AML-193 (cell line): Measurements from ENCODE around the gene GFRA1.

ENCODE experiments used
- DNase-seq, 2 experiments: peaks; one replicate each; lab custom pipeline; 2025; lab: John Stamatoyannopoulos, UW

Gene GFRA1

GRCh38 chr10:116270771-116271592 lies 2.0 kb downstream of the GFRA1 start:
- no peak for DNase-seq

GRCh38 chr10:116270126-116270770 lies 2.8 kb downstream of the GFRA1 start:
- DNase-seq = no peak

DNA sequence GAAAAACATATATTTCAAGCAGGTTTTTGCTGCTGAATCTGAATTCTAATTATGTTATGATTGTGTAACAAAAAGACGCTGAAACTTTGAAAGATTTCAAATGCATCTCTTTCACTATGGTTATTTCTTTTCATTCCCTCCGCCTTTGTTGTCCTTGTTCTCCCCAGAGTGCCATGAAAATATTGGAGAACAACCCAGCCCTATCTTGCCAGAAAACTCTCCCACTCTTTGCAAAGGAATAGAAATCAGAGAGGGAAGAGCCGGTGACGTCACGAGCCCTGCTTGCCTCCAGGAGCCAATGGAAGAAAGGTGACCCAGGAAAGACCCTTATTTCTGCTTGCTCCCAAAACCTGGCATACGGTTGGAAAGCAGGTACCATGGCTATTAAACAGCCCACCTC lies 3.4 kb downstream of the GFRA1 start:
- DNase-seq = no peak

GRCh38 chr10:116268976-116269375 lies 4.0 kb downstream of the GFRA1 start:
- DNase-seq = no peak

DNA sequence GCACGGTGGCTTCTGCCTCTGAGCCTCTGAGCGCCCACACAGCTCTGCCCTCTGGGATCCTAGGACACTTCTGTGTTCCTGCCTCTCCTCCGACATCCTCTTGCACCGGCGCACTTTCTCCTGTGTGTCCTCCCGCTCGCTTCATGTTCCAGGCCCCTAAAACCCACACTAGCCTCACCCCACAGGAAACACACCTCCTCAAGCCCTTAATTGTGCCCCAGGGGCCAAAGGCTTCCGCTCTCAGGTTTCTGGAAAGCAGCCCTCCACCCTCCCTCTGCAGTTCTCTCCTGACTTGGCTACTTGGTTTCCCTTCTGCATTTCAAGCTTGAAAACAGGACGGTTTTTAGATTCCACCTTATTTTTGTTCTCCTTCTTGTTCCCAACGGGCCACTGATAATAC lies 7.3 kb downstream of the GFRA1 start:
- DNase-seq = no peak

- DNase-seq = no peak
These were observed 8.9 kb downstream of the GFRA1 start for GRCh38 chr10:116263870-116264655.

DNA sequence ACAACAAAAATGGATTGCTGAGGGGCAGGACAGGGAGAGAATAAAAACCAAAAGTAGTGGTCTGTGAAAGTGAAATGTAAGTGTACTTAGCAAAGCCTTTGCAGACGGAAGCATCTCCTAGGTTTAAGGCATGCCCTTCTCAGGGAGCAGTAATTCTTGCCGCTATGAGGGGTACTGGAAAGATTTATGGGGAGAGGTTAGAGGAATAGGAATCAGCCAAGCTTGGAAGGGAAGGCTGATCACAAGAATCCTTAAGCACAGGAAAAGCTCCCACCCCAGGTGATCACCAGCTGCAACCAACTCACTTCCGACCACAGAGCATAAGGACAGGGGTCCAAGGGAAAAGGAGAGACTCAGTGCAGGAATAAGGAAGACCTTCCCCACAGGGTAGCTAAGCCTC lies 10.3 kb downstream of the GFRA1 start:
- no peak for DNase-seq

DNA sequence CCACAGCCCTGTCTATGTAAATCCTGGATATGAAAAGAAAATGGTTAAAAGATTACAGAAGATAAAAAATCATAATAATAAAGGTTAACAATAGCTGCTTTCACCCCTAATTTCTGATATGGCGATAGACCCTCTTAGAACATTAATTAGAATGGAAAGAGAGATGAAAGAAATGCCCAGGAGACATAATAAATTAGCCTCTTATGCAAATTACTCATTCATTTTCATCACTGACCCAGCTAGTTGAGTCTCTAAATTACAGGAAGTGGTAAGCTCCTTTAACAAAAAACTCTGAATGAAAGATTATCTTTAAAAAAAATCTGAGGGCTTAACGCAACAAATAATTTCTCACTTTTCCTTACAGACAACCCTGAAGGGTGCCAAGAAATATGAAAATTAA lies 12.4 kb downstream of the GFRA1 start:
- no peak for DNase-seq

DNA sequence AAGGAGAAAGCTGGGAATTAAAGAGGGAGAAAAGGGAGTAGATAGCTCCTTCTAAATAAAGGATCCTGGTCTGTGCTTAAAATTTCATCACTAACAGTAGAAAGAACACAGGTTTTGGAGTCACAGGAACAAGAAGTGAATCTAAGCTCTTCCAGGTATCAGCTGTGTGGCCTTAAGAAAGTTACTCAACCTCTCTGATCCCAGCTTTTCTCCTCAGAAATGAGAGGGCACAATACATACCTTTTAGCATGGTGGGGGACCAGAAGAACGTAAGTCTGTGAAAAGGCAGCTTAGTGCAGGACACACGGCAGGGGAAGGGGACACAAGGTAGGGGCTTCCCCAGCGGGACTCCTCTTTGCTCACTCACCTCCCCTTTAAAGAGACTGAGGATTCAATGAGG lies 13.4 kb downstream of the GFRA1 start:
- DNase-seq = no peak

GRCh38 chr10:116257785-116258184 lies 15.2 kb downstream of the GFRA1 start:
- DNase-seq = no peak

DNA sequence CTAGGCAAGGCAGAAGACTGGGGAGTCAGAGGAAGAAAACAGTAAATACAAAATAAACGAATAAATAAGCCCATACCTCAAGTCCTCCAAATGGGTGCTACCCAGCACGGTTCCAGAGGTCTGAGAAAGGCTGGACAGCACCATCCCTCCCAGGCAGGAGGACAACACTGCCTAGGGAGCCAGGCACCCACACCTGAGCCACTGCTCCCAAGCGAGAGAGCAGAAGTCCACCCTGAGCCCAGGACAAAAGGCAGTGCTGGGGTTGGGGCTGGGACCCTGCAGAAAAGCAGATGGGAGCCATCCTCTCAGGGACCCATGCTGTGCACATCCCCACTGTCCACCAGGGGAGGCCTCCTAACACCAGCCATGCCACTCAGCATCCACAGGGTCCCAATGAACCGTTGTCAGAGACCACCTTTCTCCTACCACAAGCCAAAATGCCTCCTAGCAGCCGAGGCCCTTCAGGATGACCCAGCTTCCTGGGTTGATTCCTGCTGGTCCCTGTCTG lies 16.2 kb downstream of the GFRA1 start:
- DNase-seq = no peak

GRCh38 chr10:116255886-116256751 lies 16.9 kb downstream of the GFRA1 start:
- no peak for DNase-seq

DNA sequence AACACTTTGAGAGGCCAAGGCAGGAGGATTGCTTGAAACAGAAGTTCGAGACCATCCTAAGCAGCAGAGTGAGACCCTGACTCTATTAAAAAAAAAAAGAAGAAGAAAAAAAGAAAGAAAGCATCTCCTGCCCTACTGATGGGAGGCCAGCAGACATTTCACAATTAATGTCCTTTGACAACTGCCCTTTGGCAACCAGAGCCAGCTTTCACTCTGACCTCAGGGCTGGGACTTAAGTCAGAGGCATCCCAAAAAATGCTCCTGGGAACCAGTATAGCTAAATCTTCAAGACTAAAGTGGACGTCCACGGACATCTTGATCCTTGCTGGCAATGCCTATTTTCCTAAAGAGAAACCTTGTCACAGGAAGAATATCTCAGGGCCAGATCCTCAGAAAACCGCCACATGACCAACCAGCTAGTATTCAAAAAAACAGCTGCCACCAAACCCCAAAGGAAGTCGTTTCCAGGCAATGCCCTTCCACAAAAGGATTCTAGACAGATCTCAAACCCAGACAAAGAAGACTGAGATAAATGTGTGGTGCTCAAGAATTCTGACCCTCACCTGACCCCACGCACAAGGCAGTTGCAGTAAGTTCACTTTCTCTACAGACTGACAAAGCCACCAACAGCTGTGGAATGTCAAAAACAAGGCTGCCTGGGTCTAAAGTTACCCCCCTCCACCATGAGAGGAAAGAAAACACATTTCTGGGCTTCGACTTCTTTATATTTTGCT lies 18.4 kb downstream of the GFRA1 start:
- no peak for DNase-seq

DNA sequence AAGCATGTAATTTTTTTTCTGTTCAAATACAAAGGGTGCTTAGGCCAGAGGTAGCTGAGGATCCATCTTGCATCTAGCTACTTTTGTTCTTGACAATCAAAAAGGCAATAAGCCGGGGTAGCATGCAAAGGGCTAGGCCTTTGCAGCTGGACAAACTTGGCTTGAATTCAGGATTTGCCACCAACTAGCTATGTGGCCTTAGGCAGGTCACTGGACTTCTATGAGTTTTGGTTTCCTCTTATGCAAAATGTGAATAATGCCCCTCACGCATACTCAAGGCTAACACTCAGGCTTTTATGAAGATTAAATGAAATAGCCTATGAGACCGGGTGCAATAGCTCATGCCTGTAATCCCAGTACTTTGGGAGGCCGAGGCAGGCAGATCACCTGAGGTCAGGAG lies 19.3 kb downstream of the GFRA1 start:
- no peak for DNase-seq

GRCh38 chr10:116251602-116252395 lies 21.2 kb downstream of the GFRA1 start:
- DNase-seq = no peak

GRCh38 chr10:116247691-116248090 lies 25.3 kb downstream of the GFRA1 start:
- DNase-seq = no peak

- no peak for DNase-seq
These were observed 26.7 kb downstream of the GFRA1 start for GRCh38 chr10:116246263-116246662.

GRCh38 chr10:116245156-116245555 lies 27.9 kb downstream of the GFRA1 start:
- no peak for DNase-seq

- no peak for DNase-seq
These were observed 31.2 kb downstream of the GFRA1 start for GRCh38 chr10:116241642-116242410.
